SK-N-MC (cell line): ENCODE measurements around the gene HEMK1.

ENCODE experiments used
- EZH2 ChIP-seq: fragments of 200-600 bp; sonication (generic); IDR thresholded peaks from one replicate; pipeline ENCODE4 v1.6.1; 2017; ENCODE audit warnings: antibody characterized with exemption
- FOXP2 ChIP-seq: optimal IDR thresholded peaks from 2 replicates; pipeline ENCODE3; 2011; ENCODE audit warnings: mild to moderate bottlenecking, moderate library complexity; ENCODE audit not compliant: insufficient read depth; ENCODE audit errors: extremely low read length, control extremely low read depth

DNA sequence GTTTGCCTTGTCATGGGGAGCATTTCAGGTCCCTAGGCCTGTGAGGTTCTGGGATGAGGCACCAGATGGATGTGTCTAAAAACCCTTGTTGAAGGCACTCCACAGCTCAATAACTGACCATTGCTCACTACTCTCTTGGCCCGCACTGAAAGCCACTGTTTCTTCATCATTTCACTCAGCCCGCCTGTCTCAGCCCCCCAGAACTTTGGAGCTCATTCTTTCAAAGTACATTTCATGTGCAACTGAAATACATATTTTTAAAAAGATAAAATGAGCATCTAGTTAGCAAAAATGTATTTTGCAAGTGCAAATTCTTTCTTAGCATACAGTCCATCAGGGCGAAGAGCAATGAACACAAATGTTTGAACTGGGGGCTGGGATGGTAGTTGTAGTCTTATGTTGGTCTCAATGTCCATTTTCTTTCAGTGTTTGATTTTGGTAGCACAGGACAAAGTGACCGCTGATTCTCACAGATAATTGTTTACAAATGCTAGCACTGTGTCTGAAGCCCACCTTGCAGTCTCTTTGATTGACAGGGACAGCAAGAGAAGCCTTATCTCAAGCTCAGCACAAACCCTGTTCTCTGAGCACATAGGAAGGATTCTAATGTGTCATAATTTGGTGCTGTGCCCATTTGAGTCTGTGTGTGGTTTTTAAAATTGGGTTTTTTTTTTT lies 19.6 kb downstream of the HEMK1 start:
- TF ChIP-seq EZH2, result no peak
- TF ChIP-seq FOXP2, result no peak
